HG03103 (cell line): Measurements from ENCODE around the gene CDC25B.

ENCODE experiments used
- ATAC-seq: cut with Tn5 transposase; IDR thresholded peaks from one replicate; pipeline ENCODE4 v1.9.1; 2021; ENCODE audit warnings: low read depth; ENCODE audit not compliant: unreplicated experiment

Gene CDC25B

GRCh38 chr20:3802524-3803239, 6.6 kb downstream of the CDC25B start:
- no peak for ATAC-seq

- no peak for ATAC-seq
Observed at GRCh38 chr20:3803289-3803688, 7.2 kb downstream of the CDC25B start.

GRCh38 chr20:3803854-3804253, 7.7 kb downstream of the CDC25B start:
- no peak for ATAC-seq

DNA sequence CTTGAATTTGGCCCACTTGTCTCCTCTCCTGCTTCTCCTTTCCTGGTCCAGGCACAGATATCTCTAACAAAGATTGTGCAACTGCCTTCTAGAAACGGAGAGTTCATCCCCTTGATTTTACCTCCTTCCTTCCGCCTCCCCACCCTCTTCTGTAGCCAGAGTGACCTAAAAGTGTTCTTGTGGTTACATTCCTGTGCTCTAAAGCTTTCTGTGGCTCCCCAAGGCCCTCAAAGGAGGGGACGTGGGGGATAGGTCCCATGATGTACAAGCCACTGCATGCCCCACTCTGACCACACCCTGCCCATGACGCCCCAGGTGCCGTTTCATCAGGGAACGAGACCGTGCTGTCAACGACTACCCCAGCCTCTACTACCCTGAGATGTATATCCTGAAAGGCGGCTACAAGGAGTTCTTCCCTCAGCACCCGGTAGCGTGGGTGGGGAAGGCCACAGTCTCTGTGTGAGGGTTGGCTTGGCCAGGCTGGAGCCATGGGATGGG, 8.2 kb downstream of the CDC25B start:
- no peak for ATAC-seq

DNA sequence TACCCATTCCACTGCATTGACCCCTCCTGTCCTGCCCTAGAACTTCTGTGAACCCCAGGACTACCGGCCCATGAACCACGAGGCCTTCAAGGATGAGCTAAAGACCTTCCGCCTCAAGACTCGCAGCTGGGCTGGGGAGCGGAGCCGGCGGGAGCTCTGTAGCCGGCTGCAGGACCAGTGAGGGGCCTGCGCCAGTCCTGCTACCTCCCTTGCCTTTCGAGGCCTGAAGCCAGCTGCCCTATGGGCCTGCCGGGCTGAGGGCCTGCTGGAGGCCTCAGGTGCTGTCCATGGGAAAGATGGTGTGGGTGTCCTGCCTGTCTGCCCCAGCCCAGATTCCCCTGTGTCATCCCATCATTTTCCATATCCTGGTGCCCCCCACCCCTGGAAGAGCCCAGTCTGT, 8.7 kb downstream of the CDC25B start:
- no peak for ATAC-seq

DNA sequence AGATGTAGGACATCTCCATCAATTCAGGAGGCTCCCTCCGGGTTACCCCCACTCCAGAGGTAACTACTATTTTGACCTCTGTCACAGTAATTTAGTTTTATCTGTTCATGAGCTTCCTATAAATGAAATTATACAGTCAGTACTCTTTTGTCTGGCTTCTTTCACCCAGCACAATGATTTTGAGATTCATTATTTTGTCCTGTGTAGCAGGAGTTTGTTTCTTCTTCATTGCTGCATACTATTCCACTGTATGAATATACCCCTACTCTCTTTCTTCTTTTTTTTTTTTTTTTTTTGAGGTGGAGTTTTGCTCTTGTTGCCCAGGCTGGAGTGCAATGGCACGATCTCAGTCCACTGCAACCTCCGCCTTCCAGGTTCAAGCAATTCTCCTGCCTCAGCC, 12.4 kb downstream of the CDC25B start:
- no peak for ATAC-seq

- no peak for ATAC-seq
Observed at GRCh38 chr20:3811467-3812258, 15.6 kb downstream of the CDC25B start.

GRCh38 chr20:3812259-3812681, 16.2 kb downstream of the CDC25B start:
- no peak for ATAC-seq

DNA sequence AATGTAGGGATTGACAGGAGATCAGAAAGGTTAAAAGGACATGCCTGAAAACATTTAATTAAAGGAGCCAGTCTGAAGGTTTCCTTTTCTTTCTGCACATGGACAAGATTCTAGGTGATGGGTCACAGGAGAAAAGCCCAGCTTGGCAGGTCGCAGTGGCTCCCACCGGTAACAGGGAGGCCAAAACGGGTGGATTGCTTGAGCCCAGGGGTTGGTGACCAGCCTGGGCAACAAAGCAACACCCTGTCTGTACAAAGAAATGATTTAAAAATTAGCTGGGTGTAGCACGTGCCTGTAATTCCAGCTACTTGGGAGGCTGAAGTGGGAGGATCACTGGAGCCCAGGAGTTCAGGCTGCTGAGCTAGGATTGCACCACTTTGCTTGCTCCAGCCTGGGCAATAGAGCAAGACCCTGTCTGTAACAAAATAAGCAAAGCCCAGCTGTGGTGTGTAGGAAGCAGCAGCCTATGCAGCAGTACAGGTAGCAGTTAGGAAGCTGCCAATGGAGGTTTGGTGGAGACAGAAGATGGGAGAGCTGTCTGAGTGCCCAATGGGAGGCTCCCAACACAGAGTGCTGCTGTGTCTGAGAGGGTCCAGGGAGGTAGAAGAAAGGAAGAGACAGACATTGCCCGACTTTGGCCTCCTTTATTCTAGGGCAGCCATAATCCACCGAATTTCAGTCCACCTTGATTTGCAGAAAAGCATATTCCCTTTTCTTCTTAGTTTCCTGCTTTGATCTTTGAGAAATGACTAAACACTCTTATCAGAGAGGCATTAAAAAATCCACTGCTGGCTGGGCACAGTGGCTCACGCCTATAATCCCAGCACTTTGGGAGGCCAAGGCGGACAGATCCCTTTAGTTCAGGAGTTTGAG, 17.1 kb downstream of the CDC25B start:
- no peak for ATAC-seq

DNA sequence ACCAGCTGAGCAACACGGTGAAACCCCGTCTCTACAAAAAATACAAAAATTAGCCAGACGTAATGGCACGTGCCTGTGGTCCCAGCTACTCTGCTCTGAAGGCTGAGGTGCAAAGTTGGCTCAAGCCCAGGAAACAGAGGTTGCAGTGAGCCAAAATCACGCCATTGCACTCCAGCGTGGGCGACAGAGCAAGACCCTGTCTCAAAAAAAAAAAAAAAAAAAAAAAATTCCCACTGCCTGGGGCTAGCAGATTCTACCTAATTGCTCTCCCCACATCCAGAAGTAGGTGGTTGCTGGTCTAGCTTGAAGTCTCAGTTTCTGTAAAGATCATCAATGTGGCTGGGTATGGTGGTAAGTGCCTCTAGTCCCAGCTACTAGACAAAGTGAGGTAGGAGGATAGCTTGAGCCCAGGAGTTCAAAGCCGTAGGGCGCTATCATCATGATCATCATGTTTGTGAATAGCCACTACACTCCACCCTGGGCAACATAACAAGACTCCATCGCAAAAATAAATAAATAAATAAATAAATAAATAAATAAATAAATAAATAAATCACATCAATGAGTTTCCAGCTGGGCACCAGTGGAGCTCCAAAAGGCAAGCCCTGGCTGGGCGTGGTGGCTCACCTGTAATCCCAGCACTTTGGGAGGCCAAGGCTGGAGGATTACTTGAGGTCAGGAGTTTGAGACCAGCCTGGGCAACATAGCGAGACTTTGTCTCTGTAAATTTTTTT, 17.9 kb downstream of the CDC25B start:
- ATAC-seq: no peak

DNA sequence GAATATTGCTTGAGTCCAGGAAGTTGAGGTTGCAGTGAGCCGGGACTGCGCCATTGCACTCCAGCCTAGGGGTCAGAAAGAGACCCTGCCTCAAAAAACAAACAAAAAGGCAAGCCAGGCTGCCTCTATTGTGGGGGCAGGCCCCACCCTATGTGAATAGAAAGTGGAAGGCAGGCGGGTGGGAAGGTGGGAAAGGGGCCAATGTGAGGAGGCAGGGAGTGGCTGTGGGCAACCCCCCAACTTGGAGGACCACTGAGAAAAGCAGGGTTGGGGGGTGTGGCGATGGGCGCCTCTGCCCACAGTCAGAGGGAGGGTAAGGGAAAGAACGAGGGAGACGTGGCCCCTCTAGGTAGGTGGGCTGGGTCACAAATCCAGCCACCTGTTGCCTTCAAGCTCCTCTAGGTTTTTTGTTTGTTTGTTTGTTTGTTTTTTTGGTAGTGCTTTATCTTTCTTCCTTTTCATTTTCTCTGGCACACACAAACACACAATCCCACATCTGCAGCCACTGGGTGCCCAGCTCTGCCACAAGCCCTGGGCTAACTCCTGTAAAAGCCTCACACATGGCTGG, 18.9 kb downstream of the CDC25B start:
- ATAC-seq: no peak

GRCh38 chr20:3815703-3816315, 19.7 kb downstream of the CDC25B start:
- no peak for ATAC-seq

- no peak for ATAC-seq
Observed at GRCh38 chr20:3818155-3819151, 22.3 kb downstream of the CDC25B start.

DNA sequence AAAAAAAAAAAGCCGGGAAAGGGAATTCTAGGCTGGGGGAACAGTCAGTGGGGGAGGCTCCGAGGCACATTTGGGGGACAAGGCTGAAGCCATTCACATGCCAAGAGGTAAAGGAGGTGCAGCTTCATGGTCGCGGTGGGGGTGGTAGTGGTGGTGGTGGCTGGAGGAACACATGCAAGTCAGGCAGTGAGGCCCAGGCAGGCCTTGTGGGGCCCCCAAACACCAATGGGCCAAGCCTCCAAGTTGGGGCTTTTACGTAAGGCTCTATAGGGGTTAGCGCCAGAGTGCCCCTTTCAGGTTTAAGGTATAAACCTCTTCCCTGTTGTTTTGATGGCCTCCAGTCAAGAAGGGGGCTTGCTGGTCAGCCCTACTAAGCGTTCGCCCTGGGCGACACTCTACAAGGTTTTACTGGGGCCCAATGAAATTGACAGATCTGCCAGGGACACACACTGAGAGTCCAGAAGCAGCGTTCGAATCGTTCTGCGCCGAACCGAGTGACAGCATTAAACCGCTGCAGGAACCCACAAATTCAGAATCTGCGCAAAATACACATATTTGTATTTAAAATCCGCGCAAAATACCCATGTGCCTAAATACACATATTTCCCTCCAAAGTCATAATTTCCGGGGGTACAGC, 23.4 kb downstream of the CDC25B start:
- no peak for ATAC-seq

DNA sequence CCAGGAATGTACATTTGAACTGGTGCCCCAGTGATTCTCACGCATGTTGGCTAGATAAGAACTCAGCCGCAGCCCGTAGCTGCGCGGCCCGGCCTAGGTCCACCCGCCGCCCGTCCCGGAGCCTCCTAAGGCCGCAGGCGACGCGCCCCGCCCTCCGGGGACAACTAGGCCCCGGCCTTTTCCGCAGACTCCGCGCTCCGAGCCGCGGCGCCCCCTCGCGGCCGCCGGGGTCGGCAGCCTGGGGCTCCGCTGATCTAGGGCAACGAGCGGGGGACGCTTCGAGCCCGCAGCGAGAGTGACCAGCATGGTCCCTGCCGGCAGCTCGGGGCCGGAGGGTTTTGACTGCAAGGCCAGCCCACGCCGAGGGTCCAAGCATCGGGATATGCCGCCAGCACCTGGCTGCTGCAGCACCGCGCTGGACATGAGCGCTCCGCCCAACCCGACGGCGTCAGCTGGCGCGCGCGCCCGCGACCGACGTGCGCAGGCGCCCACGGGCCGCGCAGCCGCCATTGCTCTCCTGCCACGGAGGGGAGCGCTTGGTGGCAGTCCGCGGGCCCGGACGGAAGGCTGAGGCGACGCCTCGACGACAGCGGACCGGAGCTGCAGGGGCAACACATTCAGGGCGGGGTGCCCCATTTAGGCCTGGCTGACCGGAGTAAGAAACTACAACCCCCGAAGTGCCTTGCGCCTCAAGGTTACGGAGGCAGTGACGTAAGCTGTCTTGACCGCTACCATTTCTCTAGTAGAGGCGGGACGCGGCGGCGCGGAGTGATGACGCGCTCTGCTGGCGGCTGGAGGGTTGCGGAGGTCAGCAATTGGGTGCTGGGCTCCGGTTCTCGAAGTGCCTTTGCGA, 24.2 kb downstream of the CDC25B start, which contains the start of gene AP5S1:
Gene AP5S1, plus strand, starts transcription at position 500 of the 853 bp plus-strand sequence. CDS start 1,571 bp downstream, outside the sequence.
- peak; percentile 78 for ATAC-seq

DNA sequence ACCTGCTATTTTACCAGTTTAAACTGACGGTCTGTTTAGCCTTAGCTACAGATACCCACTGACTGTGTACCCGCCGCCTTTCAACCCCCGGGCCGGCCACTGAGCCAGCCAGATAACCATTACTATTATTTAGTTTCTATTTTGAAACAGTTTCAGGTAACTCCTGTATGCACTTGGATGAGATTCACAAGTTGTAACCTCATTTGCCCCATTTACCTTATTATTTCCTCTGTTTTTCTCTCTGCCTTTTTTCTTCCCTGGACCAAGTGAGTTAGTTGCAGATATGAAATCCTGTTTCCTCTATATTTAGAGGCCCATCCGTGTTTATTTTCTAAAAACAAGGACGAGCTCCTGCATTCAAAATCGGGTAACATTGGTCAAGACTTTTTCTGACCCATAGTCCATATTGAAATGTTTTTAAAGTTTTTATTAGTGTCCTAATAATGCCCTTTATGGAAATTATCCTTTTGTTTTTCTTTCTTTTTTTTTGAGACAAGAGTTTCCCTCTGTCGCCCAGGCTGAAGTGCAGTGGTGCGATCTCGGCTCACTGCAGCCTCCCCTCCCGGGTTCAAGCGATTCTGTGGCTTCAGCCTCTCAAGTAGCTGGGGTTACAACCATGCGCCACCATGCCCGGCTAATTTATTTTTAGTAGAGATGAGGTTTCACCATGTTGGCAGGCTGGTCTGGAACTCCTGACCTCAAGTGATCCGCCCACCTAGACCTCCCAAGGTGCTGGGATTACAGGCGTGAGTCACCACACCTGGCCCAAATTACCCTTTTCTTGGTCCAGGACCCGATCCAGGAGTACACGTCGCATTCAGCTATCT, 25.0 kb downstream of the CDC25B start:
- no peak for ATAC-seq
